Loucy (cell line): ENCODE data around the gene HTRA3.

Source experiments
- H2AFZ ChIP-seq: fragments of 200-600 bp; sonication (generic); 2 replicates; pipeline ENCODE4 v1.6.0; 2016; ENCODE audit warnings: antibody characterized with exemption, mild to moderate bottlenecking, low read length, moderate library complexity
- H3F3A ChIP-seq: fragments of 200-600 bp; 2 replicates; pipeline ENCODE4 v1.6.0; 2016; ENCODE audit warnings: antibody characterized with exemption, low read depth, mild to moderate bottlenecking
- H3K27me3 ChIP-seq: fragments of 200-600 bp; sonication (generic); 2 replicates; pipeline ENCODE4 v1.6.1; 2014; ENCODE audit warnings: low read length, mild to moderate bottlenecking; ENCODE audit not compliant: insufficient read depth, poor library complexity, severe bottlenecking
- H3K36me3 ChIP-seq: fragments of 200-600 bp; sonication (generic); 2 replicates; pipeline ENCODE4 v1.6.1; 2016; ENCODE audit warnings: low read length; ENCODE audit not compliant: insufficient read depth
- H3K4me1 ChIP-seq: fragments of 200-600 bp; sonication (generic); 2 replicates; pipeline ENCODE4 v1.5.1; 2014; ENCODE audit warnings: low read length, mild to moderate bottlenecking; ENCODE audit not compliant: insufficient read depth, poor library complexity, severe bottlenecking
- H3K4me2 ChIP-seq: fragments of 200-600 bp; sonication (generic); 2 replicates; pipeline ENCODE4 v1.6.0; 2014; ENCODE audit warnings: antibody characterized with exemption, low read length, low read depth, mild to moderate bottlenecking; ENCODE audit not compliant: poor library complexity, severe bottlenecking
- H3K4me3 ChIP-seq: fragments of 200-600 bp; sonication (generic); 2 replicates; pipeline ENCODE4 v1.5.1; 2014; ENCODE audit warnings: low read length, mild to moderate bottlenecking, mixed read lengths; ENCODE audit not compliant: poor library complexity, severe bottlenecking
- H3K79me2 ChIP-seq: fragments of 200-600 bp; sonication (generic); 2 replicates; pipeline ENCODE4 v1.6.1; 2014; ENCODE audit warnings: low read length; ENCODE audit not compliant: insufficient read depth
- H3K9ac ChIP-seq: fragments of 200-600 bp; sonication (generic); 2 replicates; pipeline ENCODE4 v1.6.0; 2014; ENCODE audit warnings: mild to moderate bottlenecking, low read depth, low read length, moderate library complexity; ENCODE audit not compliant: poor library complexity, severe bottlenecking
- H3K9me2 ChIP-seq: fragments of 200-600 bp; sonication (generic); replicated peaks from 2 replicates; pipeline ENCODE4 v1.6.1; 2016; ENCODE audit warnings: low read depth, low read length, mixed read lengths
- H3K9me3 ChIP-seq: fragments of 200-600 bp; sonication (generic); 2 replicates; pipeline ENCODE4 v1.6.1; 2014; ENCODE audit warnings: mild to moderate bottlenecking, antibody characterized with exemption, low read length, low read depth; ENCODE audit not compliant: insufficient read depth
- H4K20me1 ChIP-seq: fragments of 200-600 bp; sonication (generic); 2 replicates; pipeline ENCODE4 v1.6.0; 2014; ENCODE audit warnings: antibody characterized with exemption, low read length, mild to moderate bottlenecking; ENCODE audit not compliant: insufficient read depth, poor library complexity, severe bottlenecking
- CTCF ChIP-seq: fragments of 200-600 bp; sonication (generic); conservative IDR thresholded peaks from 2 replicates; pipeline ENCODE4 v1.5.1; 2014; ENCODE audit warnings: mild to moderate bottlenecking, antibody characterized with exemption, low read length
- EZH2phosphoT487 ChIP-seq: fragments of 200-600 bp; IDR thresholded peaks from 2 replicates; pipeline ENCODE4 v1.6.1; 2018; ENCODE audit warnings: antibody characterized with exemption, mild to moderate bottlenecking, moderate library complexity, borderline replicate concordance

HTRA3 gene

GRCh38 chr4:8252301-8253173 lies 17.0 kb upstream of the HTRA3 start:
- no peaks in the 10 kb centered on the region for H3K79me2 ChIP-seq
- H3K4me3 ChIP-seq: no peak overlapping the region
- H3K36me3 ChIP-seq: no peaks in the 10 kb centered on the region
- no peaks in the 10 kb centered on the region for H3K9me3 ChIP-seq
- H2AFZ ChIP-seq: no peak overlapping the region
- no peaks in the 10 kb centered on the region for H3K27me3 ChIP-seq
- no peaks in the 10 kb centered on the region for H3K9me2 ChIP-seq
- no peaks in the 10 kb centered on the region for H4K20me1 ChIP-seq
- no peaks in the 10 kb centered on the region for H3F3A ChIP-seq
- H3K4me1 ChIP-seq: no peaks in the 10 kb centered on the region
- TF ChIP-seq CTCF (no peak), EZH2phosphoT487 (no peak)
- H3K9ac ChIP-seq: no peak overlapping the region
- no peak overlapping the region for H3K4me2 ChIP-seq

GRCh38 chr4:8254076-8254475 lies 15.5 kb upstream of the HTRA3 start:
- Histone ChIP-seq H3K9me3 (no peaks in the 10 kb centered on the region), H3K4me3 (no peak overlapping the region), H3K9me2 (no peaks in the 10 kb centered on the region), H3K36me3 (no peaks in the 10 kb centered on the region), H2AFZ (no peak overlapping the region), H3K9ac (no peak overlapping the region), H3F3A (no peaks in the 10 kb centered on the region), H4K20me1 (no peaks in the 10 kb centered on the region), H3K4me2 (no peak overlapping the region), H3K79me2 (no peaks in the 10 kb centered on the region), H3K4me1 (peaks cover 3% of the 10 kb centered on the region), H3K27me3 (no peaks in the 10 kb centered on the region)
- TF ChIP-seq CTCF (no peak), EZH2phosphoT487 (no peak)

GRCh38 chr4:8255698-8256441 lies 13.7 kb upstream of the HTRA3 start:
- TF ChIP-seq EZH2phosphoT487: no peak
- TF ChIP-seq CTCF: no peak

More at GRCh38 chr4:8255698-8256441, 13.7 kb upstream of the HTRA3 start:
- peaks cover 3% of the 10 kb centered on the region for H3K4me1 ChIP-seq
- no peaks in the 10 kb centered on the region for H3K36me3 ChIP-seq
- H3K9me3 ChIP-seq: no peaks in the 10 kb centered on the region
- no peaks in the 10 kb centered on the region for H4K20me1 ChIP-seq
- no peaks in the 10 kb centered on the region for H3K9me2 ChIP-seq
- H3K79me2 ChIP-seq: no peaks in the 10 kb centered on the region
- no peak overlapping the region for H3K9ac ChIP-seq
- H3K27me3 ChIP-seq: no peaks in the 10 kb centered on the region
- no peak overlapping the region for H3K4me2 ChIP-seq
- no peak overlapping the region for H2AFZ ChIP-seq
- no peaks in the 10 kb centered on the region for H3F3A ChIP-seq
- H3K4me3 ChIP-seq: no peak overlapping the region
